GDM1 (cell line): Measurements from ENCODE around the gene GALNT2.

Source experiments
- DNase-seq: peaks from one replicate; lab custom pipeline; 2025; lab: John Stamatoyannopoulos, UW

The GALNT2 gene

GRCh38 chr1:230303822-230304221 lies 236.8 kb downstream of the GALNT2 start:
- DNase-seq: no peak

DNA sequence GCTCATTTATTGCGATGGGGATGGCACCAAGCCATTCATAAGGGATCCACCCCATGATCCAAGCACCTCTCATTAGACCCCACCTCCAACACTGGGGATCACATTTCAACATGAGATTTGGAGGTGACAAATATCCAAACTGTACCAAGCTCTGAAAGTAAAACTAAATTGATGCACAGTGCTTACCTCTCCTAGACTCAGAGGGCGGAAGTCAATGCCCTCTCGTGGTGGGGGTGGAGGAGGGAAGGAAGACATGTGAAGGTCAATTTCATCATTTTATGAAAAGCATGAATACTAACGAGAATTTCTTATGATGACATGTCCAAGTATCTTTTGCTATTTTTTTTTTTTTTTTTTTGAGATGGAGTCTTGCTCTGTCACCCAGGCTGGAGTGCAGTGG lies 239.1 kb downstream of the GALNT2 start:
- DNase-seq: no peak

DNA sequence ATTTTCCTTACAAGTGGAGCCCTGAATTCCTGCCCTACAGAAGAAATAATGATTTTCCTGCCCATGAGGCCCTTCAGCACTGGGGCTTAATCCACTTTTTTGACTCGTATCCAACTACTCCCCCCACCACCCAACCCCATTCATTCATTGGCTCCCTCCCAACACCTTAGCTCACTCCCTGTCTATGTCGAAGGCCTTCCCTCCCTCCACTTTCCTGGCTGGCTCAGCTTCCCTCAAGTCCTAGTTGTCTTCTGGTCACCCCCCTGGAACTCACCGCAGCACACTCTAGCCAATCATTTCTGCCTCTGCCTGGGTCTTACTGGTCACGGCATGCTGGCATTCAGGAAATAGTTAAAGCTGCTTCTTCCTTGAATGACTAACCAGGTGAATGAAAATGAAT lies 240.2 kb downstream of the GALNT2 start:
- DNase-seq: no peak

DNA sequence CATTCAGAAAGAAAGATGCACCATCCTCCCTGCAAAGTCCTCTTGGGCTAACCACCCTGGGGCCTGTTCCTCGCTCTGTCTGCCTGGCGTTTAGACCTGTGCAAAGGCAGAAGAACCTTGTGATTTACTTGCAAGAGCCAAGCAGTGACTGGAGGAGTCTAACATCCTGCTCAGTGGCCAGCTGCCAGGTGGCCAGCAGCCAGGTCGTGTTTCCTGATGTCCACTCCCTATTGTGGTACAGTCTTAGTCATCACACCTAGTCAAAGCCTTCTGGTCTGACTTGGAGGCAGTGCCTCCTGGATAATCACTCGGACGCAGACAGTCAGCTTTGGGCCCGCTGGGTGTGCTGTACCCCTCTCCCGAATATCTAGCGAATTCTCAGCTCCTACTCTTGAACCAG lies 241.0 kb downstream of the GALNT2 start:
- no peak for DNase-seq

GRCh38 chr1:230308821-230309220 lies 241.8 kb downstream of the GALNT2 start:
- DNase-seq: no peak

DNA sequence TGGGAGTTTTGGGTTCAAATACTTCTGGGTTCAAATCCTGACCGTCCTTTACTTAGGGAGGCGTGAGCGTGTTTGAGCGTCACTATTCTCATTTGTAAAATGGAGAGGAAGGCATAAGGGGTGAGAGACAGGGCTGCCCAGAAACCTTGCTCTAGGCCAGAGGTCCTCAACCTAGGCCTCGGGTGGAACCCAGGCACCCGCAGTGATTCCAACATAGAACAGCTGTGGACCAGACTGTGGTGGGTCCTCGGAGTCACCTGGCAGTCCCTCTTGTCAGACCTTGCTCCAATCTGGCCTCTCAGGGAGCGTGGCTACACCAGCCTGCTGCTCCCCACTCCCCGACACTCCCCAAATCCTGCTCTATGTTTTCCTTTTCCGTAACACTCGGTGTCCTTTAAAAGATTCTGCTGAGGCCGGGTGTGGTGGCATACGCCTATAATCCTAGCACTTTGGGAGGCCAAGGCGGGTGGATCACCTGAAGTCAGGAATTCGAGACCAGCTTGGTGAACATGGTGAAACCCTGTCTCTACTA lies 242.7 kb downstream of the GALNT2 start:
- DNase-seq: no peak

DNA sequence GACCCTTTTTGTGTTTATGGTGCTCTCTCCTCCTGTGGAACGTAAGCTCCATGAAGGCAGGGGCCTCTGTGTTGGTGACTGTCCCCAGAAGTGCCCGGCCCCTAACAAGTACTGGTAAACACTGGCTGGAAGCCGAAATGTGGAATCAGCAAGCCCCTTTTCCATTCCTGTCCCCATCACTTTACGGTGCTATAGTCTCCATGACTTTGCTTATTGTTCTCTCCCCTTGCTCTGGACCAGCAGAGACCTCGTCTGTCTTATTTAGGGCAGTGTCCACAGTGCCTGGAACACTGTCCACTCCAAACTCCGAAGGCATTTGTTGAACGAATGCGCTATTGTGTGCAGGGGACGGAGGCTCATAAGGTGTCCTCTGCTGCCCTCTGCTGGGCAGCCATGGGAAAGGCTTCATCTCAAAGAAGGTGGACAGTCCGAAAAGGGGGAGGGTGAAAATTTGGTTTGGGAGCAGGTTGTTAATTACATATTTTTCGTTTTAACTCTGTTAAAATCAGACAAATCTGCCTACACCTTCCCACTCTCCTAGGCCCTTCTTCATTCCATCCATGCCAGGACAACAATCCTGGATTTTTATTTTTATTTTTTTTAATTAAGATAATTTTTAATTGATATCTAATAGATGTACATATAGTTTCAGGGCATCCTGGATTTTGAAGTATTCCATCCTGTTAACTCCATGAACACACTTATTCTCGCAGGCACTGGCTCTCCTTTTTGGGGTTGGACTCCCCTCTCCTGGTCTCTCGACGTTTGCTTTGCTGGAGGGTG lies 243.5 kb downstream of the GALNT2 start:
- peak; percentile 19 for DNase-seq

GRCh38 chr1:230312676-230313075 lies 245.6 kb downstream of the GALNT2 start:
- no peak for DNase-seq

DNA sequence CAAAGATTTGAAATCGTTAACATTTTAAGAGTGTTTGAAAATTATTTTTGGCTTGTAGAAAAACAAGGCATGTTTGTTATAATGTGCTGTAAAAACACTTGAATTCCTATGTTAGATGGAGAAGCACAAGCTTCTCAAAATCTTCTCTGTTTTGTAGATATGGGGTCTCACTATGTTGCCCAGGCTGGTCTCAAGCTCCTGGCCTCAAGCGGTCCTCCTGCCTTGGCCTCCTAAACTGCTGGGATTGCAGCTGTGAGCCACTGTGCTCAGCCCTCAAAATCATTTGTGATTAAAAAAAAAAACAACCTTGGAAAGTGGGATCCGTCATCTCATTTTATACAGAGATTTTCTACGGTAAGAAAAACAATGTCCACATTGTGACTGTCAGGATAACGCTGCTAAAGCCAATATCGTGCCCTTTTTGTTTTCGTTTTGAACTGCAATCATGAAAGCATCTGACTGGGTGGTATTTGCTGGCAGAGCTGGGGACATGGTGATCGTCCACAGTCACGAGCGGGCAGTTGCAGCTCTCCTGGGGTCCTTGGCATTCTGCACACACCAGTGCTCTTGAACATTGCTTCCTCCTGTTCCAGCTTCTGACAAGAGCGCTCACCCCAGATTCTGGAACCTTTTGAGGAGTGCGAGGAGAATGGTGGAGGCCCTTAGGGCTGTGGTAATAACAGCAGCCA lies 246.6 kb downstream of the GALNT2 start:
- DNase-seq: no peak

- no peak for DNase-seq
These were observed 247.1 kb downstream of the GALNT2 start for GRCh38 chr1:230314142-230314470.

GRCh38 chr1:230315099-230315498 lies 248.1 kb downstream of the GALNT2 start:
- DNase-seq: no peak

DNA sequence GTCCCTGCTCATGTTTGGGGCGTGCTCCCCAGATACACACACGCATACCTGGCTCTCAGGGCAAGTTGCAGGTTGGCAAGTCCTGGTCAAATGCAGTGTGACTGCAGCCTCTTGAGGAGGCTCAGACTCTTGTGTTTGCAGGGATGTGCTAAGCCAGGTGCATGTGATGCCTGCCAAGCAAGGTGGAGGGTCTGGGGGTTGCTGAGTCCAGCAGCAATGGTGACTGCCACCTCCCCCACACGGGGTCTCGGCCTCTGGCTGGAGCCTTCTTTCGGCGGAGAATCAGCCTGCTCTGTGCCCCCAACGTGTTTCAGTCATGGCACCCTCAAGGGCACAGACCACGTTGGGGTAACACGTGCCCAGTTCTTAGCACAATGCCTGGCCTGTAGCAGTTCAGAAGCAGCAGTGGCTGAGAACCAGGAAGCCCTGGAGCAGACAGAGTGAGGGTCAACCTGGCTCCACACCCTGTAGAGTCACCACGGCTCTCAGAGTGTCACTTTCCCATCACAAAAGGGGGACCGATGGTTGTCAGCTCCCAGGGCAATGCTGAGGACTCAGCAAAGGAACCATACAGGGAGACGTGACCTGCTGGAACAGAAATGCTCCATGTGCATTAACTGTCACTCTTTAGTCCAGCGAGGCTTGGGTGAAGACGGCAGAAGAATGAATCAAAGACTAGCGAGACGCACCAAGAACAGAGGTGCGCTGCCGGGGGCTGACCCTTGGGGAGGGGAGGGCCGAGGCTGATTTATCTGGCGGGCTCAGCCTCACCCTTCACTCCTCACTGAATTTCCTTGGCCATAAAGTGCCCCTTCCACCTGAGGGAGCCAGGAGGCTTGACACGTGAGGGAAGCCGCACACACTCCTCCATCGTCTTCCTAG lies 250.1 kb downstream of the GALNT2 start:
- no peak for DNase-seq

GRCh38 chr1:230317823-230318819 lies 251.1 kb downstream of the GALNT2 start:
- no peak for DNase-seq

DNA sequence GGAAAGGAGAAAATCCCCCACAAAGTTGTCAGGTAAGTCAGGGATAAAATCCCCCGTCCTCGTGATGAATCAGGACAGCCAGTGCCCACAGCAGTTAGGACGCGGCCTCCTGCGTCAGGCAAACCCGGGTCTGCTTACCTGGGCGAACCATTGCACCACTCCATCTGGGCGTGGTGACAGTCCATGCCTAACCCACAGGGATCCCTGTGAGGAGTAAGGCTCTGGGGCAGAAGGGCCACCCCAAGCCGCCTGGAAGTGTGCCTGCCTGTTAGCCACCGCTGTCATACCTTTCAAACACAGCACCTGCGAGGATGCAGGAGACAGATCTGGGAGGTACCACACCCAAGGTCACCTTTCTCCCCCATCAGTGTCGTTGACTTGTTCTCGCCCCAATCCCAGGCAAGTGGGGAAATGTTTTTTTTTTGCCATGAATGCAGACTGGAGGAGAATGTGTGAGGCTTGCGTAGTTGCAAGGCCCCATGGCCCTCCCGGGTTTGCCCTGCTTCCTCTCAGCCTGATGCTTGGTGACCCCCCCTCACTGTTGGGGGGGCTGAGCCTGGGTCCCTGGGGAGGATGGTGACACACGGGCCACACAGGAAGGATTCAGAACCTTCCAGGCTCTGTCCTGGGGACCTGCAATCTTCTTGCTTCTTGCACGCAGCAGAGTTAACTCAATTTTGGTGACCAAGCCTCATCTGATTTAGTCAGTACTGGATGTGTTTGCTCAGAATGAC lies 252.1 kb downstream of the GALNT2 start:
- DNase-seq: no peak

DNA sequence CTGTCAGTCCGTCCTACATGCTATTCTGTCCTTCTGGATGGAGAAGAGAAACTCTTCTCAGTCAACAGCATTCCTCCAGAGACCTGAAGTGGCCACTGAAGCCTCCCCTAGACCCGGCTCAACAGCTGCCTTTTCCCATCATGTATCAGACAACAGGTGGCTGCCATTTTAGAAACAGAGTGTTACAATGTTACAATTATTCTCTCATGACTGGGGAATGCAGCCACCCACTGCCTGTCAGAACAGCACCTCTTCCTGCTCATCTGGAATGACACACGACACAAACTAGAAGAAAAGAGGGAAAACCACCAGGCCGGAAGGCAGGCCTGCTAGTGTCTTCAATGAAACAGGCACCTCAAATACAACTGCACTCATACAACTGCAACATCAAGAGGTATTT lies 253.8 kb downstream of the GALNT2 start:
- no peak for DNase-seq

DNA sequence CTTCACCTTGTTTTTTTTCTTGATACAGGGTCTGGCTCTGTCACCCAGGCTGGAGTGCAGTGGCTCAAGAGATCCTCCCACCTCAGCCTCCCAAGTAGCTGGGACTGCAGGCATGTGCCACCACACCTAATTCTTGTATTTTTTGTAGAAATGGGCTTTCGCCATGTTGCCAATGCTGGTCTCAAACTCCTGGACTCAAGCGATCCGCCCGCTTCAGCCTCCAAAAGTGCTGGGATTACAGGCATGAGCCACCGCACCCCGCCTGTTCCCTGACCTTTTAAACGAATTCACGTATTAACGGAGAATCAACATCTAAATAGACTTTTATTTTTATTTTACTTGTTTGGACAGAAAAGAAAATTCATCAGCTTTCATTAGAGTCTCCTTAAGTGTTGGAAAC lies 254.3 kb downstream of the GALNT2 start:
- DNase-seq: no peak

GRCh38 chr1:230321741-230322420 lies 254.8 kb downstream of the GALNT2 start:
- DNase-seq: no peak

DNA sequence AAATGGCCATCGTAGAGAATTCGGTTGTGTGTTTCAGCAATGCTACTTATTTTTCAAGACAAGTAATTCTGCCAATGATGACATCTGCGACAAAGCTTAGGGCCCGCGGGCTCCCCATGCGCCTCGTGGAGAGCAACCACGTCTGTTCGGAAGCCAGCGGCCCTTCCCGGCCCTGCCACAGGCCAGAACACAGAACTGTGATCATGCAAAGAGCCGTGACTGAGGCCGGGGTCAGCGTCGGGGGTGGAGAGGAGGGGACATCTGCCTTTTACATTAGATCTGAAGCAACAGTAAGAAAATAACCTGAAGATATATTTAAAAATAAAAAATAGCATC lies 255.4 kb downstream of the GALNT2 start:
- no peak for DNase-seq

- DNase-seq: no peak
These were observed 256.0 kb downstream of the GALNT2 start for GRCh38 chr1:230322967-230323547.

GRCh38 chr1:230323686-230324085 lies 256.6 kb downstream of the GALNT2 start:
- no peak for DNase-seq
